HL-60 (cell line): ENCODE results near the gene ACO2.

Source experiments
- POLR2AphosphoS5 ChIP-seq: IDR thresholded peaks from 2 replicates; pipeline ENCODE4 v1.6.1; 2012; ENCODE audit warnings: low read depth
- TF ChIP-seq, protein P1 (sequence below): IDR thresholded peaks from one replicate; pipeline ENCODE4 v1.5.1; 2011; ENCODE audit warnings: low read length, control low read depth, inconsistent platforms; ENCODE audit not compliant: insufficient read depth
- TF ChIP-seq, protein P2 (sequence below): IDR thresholded peaks from 2 replicates; pipeline ENCODE4 v1.6.1; 2012; ENCODE audit warnings: low read depth; ENCODE audit not compliant: insufficient replicate concordance

DNA sequence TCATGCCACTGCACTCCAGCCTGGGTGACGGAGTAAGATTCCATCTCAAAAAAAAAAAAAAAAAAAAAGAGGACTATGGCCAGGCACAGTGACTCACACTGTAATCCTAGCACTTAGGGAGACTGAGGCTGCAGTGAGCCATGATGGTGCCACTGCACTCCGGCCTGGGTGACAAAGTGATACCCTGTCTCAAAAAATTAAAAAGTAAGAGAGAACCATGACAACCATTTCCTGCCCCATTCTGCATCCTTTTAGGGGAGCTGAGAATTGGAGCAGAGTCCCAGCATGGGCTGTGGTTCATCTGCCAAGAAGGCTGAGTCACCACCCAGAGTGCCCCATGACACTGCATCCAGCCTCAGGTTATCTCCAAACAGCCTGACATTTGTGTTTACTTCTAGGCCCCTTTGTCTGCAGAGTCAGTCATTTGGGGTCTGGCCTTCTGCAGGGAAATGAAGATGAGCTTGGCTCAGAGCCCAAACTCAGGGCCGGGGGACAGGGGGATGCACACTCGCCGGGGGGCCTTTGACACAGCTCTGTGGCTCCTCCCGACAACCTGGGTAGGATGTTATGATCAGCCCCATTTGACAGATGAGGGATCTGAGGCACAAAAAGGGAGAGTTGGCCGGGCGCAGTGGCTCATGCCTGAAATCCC, 96.6 kb downstream of the ACO2 start:
- TF ChIP-seq, protein P1, sequence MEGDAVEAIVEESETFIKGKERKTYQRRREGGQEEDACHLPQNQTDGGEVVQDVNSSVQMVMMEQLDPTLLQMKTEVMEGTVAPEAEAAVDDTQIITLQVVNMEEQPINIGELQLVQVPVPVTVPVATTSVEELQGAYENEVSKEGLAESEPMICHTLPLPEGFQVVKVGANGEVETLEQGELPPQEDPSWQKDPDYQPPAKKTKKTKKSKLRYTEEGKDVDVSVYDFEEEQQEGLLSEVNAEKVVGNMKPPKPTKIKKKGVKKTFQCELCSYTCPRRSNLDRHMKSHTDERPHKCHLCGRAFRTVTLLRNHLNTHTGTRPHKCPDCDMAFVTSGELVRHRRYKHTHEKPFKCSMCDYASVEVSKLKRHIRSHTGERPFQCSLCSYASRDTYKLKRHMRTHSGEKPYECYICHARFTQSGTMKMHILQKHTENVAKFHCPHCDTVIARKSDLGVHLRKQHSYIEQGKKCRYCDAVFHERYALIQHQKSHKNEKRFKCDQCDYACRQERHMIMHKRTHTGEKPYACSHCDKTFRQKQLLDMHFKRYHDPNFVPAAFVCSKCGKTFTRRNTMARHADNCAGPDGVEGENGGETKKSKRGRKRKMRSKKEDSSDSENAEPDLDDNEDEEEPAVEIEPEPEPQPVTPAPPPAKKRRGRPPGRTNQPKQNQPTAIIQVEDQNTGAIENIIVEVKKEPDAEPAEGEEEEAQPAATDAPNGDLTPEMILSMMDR: no peak
- TF ChIP-seq POLR2AphosphoS5: no peak
- TF ChIP-seq, protein P2, sequence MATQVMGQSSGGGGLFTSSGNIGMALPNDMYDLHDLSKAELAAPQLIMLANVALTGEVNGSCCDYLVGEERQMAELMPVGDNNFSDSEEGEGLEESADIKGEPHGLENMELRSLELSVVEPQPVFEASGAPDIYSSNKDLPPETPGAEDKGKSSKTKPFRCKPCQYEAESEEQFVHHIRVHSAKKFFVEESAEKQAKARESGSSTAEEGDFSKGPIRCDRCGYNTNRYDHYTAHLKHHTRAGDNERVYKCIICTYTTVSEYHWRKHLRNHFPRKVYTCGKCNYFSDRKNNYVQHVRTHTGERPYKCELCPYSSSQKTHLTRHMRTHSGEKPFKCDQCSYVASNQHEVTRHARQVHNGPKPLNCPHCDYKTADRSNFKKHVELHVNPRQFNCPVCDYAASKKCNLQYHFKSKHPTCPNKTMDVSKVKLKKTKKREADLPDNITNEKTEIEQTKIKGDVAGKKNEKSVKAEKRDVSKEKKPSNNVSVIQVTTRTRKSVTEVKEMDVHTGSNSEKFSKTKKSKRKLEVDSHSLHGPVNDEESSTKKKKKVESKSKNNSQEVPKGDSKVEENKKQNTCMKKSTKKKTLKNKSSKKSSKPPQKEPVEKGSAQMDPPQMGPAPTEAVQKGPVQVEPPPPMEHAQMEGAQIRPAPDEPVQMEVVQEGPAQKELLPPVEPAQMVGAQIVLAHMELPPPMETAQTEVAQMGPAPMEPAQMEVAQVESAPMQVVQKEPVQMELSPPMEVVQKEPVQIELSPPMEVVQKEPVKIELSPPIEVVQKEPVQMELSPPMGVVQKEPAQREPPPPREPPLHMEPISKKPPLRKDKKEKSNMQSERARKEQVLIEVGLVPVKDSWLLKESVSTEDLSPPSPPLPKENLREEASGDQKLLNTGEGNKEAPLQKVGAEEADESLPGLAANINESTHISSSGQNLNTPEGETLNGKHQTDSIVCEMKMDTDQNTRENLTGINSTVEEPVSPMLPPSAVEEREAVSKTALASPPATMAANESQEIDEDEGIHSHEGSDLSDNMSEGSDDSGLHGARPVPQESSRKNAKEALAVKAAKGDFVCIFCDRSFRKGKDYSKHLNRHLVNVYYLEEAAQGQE: no peak
